HG03469 (cell line): Measurements from ENCODE around the gene CDK11B.
A peak's percentile ranks its signal among the peaks of the same experiment; 100 is the strongest.

ENCODE experiments used
- ATAC-seq: cut with Tn5 transposase; IDR thresholded peaks from one replicate; pipeline ENCODE4 v1.9.1; 2021; ENCODE audit warnings: mild to moderate bottlenecking, moderate library complexity, moderate number of reproducible peaks; ENCODE audit not compliant: unreplicated experiment

Gene CDK11B

DNA sequence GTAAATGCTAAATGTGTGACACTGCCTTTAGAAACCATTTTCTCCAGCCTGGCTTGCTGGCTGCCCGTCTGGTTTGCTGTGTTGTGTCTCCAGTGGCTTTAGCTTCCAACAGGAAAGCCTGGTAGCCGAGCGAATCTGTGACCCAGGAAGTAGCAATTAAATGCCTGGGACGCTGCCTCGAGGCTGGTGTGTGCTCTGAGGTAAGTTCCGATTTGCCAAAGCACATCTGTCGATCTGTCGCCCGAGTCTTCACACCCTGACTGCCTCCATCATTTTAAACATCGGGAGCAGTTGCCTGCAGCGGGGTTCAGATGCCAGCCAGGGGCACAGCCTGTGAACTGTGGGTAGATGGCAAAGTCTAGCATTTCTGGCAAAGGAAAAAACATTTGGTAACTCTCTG lies 41.3 kb downstream of the CDK11B start:
- ATAC-seq: no peak

DNA sequence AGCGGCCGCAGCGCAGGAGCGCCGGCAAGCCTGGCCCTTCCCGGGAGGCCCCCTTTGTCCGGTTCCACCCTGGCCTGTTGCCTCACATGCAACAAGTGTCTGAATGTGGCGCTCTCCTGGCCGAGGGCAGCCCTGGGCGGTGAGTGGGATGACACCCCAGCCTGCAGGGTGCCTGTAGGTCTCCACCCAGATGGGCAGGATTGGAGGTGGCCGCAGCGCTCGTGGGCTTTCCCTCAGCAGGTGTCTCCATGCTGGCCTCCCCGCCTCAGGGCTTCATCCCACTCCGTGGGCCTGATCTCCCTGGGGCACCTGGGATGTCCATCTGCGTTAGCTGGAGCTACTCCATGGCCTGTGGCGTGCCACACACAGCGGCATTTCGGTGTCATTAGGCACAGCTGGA lies 42.0 kb downstream of the CDK11B start:
- no peak for ATAC-seq

DNA sequence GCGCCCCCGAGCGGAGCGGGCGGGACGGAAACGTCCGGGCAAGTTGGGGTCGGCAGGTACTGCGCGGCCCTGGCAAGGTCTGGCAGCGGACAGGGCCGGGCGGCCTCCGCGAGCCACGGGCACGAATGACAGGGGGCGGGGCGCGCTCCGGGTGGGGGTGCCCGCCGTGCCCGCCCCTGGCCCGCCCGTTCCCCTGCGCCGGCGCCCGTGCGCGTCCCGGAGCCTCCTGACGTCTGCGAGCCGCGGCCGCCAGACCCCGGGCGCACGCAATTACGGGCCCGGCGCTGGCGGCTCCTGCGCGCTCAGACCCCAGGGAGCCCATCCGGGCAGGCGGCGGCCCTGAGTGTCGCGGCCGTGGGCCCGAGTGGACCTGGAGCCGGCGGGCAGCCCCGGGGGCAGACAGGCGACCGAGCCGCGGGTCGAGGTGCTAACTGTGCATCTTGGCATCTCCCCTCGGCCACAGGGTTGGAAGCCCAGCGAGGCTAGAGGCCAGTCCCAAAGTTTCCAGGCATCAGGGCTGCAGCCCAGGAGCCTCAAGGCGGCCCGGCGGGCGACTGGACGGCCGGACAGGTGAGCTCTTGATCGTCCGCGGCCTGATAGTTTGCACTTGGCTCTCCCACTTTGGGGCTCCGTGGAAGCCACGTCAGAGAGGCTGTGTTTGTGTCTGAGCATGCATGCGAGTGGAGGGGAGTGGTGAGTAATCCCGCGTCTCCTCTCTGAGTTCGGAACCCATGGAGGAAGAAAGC lies 42.6 kb downstream of the CDK11B start:
- ATAC-seq: peak; percentile 13

DNA sequence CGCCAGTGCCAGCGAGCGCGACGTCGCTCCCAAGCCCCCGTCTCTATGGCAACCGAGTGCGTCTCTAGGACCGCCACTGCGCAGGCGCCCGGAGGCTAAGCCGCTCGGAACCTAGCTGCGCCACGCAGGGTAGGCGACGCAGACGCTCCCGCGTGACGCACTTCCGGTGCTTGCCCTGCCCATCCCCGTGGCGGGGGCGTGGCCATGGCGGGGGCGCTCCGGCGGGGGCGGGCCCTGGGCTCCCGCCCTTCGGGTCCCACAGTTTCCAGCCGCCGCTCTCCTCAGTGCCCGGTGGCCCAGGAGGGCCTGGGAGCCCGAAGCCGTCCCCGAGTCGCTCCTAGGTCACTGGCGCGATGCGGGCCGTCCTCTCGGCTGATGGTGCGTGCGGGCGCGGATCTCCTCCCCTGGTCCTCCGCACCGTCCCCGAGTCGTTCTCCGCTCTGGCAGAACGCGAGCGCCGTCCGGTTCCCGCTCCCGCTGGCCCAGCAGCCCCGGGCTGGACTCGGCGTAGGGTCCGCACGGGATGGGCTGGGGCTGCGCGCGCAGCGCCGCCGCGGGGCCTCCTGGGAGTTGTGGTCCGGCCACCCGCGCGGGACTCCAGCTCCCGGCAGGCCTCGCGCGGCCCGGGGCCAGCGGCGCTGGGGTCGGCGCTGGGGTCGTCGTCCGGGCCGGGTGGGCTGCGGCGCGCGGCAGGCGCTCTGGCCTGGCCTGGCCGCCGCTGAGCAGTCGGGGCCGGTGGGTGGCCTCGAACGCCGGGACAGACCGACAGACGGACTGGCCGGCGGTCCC lies 43.4 kb downstream of the CDK11B start, which contains the start of gene MIB2:
MIB2 (plus strand) TSS at position 245 of the 789 bp plus-strand sequence. CDS start 7,953 bp downstream, outside the sequence.
- ATAC-seq: peak; percentile 62

DNA sequence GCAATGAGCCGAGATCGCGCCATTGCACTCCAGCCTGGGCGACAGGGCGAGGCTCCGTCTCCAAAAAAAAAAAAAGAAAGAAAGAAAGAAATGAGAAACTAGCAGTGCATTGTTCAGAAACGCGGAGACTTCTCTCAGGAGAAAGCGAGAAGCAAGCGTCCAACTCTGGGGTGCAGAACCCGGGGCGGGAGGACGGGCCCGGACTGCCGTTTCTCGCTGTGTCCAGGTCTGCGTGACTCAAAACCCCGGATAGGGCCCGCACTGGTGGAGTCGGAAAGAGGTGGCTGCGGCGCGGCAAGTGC lies 43.9 kb downstream of the CDK11B start:
- no peak for ATAC-seq

DNA sequence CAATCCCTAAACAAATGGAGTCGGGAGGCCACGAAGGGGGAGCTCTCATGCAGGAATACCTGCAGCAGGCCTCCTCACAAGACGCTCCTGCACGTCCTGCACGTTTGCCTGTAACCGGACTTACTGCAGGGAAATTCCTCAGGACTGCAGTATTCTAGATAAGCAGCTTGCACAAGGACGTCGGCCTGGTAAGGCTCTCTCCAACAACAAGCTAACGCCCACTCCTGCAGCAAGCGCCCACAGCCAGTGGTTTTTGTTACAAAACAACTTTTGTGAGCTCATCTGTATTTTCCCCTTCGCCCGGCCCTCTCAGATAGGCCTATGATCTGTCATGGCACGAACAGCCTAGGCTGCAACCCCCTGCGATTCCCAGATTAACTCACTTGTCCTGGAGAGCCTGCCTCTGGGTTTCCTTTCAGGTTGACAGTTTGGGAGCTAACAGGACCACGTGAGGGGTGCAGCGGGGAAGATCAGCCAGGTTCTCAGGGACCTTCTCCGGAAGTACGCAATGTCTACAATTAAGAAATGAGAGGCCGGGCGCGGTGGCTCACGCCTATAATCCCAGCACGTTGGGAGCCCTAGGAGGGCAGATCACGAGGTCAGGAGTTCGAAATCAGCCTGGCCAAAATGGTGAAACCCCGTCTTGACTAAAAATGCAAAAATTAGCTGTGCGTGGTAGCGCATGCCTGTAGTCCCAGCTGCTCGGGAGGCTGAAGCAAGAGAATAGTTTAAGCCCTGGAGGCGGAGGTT lies 44.4 kb downstream of the CDK11B start:
- no peak for ATAC-seq

DNA sequence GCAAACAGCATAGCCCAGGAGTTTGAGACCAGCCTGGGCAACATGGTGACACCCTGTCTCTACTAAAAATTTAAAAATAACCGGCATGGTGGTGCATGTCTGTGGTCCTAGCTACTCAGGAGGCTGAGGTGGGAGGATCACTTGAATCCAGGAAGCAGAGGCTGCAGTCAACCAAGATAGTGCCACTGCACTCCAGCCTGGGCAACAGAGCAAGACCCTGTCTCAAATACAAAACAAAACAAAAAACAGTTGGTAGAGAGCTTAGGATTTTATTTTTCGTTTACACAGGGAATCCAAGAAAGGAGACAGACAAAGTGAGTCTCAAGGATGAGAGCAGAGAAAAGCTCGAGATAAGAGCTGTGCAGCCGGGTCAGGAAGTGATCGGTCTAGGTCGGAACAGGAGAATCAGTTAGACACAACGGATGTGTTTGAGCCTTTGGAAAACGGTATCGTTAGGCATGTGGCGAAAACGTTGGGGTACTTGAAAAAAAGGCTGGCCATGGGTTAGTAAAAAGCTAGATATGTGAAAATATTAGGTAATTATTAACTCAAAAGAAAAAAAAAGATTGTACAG lies 45.2 kb downstream of the CDK11B start:
- no peak for ATAC-seq

DNA sequence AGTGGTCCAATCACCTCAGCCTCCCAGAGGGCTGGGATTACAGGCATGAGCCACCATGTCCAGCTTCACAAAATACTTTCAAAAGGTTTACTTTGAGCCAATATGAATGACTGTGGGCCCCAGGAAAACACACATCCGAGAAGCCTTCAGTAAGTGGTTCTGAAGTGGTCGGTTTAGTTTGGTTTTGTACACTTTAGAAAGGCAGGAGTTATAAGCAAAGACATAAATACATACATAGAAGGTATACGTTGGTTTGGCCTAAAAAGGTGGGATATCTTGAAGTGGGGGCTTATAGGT lies 46.8 kb downstream of the CDK11B start:
- ATAC-seq: no peak

DNA sequence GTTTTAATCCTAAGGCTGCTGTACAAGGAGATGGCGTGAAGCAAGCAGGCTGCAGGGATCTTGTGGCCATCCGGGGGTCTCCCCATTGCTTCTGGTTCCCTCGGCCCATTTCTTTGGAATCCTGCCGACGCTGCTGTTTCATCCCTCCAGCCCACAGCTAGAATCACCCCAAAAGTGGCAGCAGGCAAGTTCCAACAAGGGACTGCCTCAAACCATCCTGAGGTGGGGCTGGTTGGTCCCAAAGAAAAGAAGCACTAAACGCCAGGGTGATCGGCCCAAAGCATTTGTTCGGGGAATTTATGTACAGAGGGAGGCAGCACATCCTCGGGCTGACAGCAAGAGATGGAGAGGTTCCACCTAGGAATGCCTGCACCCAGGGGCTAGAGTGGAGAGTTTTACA lies 48.0 kb downstream of the CDK11B start:
- no peak for ATAC-seq

DNA sequence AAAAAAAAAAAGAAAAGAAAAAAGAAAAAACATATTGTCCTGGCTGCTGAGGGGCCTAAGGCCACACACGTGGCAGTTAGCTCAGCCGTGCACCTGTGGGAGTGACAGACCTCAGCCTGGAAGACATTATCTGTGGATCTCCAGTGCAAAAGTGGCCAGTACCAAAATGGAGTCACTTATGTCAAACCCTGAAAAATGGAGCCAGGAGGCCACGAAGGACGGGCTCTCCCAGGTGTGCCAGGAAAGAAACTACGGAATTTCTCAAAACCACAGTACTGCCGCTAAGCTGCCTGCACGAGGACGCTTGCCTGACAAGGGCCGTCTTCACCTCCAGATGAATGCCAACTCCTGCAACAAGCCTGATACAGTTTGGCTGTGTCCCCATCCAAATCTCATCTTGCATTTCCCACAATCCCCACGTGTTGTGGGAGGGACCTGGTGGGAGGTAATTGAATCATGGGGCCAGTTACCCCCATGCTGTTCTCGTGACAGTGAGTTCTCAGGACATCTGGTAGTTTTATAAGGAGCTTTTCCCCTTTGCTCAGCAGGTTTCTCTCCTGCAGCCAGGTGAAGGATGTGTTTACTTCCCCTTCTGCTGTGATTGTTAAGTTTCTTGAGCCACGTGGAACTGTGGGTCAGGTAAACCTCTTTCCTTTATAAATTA lies 48.9 kb downstream of the CDK11B start:
- ATAC-seq: no peak

DNA sequence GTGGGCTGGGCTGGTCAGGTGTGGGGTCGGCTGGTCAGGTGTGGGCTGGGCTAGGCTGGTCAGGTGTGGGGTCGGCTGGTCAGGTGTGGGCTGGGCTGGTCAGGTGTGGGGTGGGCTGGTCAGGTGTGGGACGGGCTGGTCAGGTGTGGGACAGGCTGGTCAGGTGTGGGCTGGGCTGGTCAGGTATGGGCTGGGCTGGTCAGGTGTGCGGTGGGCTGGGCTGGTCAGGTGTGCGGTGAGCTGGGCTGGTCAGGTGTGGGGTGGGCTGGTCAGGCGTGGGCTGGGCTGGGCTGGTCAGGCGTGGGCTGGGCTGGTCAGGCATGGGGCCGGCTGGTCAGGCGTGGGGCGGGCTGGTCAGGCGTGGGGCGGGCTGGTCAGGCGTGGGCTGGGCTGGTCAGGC lies 52.6 kb downstream of the CDK11B start:
- no peak for ATAC-seq

DNA sequence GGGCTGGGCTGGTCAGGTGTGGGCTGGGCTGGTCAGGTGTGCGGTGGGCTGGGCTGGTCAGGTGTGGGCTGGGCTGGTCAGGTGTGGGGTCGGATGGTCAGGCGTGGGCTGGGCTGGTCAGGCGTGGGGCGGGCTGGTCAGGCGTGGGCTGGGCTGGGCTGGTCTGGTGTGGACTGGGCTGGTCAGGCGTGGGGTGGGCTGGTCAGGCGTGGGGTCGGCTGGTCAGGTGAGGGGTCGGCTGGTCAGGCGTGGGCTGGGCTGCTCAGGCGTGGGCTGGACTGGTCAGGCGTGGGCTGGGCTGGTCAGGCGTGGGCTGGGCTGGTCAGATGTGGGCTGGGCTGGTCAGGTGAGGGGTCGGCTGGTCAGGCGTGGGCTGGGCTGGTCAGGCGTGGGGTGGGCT lies 53.1 kb downstream of the CDK11B start:
- no peak for ATAC-seq

DNA sequence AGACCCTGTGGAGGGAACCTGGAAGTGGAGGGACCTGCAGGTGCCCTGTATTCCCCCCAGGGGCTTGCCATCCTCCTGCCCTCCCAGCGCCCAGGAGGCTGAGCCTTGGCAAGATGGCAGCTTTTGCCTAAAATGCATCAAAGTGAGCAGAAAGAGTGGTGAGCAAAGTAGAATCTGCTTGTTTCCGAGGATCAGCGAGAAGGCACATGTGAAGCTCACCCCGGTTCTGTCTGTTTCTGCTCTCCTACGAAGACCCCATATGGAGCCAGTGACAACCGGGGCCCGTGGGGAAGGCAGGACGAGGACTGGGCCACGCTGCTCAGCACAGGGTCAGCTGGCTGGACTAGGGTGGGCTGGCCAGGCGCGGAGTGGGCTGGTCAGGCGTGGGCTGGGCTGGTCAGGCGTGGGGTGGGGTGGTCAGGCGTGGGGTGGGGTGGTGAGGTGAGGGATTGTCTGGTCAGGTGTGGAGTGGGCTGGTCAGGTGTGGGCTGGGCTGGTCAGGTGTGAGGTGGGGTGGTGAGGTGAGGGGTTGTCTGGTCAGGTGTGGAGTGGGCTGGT lies 53.7 kb downstream of the CDK11B start:
- no peak for ATAC-seq

DNA sequence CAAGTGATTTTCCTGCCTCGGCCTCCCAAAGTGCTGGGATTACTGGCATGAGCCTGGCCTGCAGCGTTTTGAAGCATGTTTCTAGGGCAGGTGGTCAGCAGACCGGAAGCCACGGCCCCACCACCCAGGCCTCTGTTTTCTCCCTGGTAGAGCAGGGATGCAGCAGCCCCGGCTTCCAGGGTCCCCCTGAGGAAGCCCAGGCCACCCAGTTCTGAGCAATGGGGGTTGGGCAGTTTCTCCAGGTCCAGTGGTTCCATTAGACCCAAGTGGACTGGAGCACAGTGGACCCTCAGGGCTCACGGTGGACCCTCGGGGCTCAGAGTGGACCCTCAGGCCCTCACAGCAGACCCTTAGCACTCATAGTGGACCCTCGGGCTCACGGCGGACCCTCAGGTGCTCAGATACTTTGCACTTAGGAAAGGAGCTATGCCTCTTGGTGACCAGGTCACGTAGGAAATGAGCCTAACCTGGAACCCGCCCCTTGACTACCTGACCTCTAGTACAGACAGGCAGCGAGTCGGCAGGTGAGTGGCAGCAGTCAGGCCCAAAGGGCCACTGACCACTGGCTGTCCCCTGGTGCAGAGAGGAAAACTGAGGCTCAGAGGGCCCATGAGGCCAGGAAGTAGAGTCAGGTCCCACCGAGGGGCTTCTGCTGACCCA lies 54.3 kb downstream of the CDK11B start:
- ATAC-seq: no peak

DNA sequence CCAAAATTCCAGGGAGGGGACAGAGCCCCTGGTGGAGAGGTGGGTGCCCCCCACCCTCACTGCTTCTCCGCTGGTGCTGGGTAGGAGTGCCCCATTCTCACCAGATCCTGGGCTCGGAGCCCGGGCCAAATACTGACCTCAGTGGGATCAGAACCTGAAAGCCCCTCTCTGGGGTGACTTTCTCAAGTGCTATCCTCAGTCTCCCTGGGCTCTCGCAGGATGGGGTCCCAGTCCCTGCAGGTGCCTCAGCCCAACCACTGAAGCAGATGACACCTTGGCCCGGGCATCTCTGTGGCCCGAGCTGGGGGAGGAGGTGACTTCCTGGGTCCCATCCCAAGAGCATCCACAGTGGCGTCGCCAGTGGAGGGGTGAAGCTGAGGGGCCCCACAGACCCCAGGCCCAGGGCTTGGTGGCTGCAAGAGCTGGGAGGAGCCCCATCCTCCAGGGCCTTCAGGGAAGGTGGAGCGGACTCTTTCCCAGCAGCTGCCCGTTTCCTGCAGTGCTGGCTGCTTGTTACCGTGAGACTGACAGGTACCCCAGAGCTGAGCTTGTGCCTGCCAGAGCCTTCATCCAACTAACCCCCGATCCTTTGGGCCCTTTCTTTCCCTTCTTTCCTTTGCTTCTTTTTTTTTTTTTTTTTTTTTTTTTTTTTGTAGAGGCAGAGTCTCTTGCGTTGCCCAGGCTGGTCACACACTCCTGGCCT lies 55.0 kb downstream of the CDK11B start:
- no peak for ATAC-seq

DNA sequence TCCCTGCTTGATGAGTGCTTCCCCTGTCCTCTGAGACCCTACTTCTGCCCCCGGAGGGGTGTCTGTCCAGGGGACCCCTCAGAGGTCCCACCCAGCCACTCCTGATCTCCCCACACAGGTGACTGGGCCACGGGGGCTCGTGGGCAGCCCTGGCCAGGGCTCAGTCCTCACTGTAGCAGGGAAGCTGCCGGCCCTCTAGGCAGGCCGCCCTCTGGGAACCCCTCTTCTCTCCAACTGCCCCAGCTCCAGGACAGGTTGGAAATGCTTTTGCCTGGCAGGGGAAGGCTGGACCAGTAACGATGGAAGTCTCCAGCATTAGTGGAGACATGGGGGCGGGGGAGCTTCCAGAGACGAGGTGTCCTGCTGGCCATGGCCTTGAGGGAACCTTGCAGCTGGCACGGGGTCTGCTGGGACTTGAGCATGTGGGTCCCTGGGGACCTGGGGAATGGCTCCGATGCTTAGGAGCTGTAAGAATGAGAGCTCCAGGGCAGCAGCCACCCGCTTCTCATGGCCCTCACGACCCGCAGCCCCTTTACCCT lies 55.8 kb downstream of the CDK11B start:
- ATAC-seq: no peak

DNA sequence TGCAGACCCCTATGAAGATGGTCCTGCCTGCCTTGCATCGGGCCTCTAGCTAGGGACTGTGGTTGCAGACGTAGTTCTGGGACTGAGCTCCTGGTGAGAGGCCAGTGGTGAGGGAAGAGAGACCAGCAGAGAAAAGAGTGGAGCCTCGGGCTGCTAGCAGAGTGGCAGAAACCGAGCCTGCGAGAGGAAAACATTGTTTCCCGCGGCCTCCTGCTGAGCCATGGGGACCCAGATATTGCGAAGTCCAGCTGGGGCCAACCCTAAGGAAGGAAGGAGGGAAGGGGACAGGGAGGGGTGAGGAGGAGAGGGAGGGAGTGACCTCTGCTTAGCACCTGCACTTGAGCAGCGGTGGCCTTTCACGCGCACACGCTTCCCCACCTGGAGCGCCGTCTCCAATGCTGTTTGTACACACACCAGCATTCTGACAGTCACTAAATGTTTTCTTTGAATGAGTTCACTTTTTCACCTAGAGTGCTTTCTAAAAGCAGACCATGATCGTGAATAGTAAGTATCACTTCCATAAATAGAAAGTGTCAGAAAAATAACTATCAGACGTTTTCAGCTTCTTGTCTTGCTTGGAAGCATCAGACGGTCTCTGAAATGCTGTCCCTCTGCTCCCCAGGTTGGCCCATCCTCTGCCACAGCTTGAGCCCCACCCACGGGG lies 56.4 kb downstream of the CDK11B start:
- ATAC-seq: no peak

DNA sequence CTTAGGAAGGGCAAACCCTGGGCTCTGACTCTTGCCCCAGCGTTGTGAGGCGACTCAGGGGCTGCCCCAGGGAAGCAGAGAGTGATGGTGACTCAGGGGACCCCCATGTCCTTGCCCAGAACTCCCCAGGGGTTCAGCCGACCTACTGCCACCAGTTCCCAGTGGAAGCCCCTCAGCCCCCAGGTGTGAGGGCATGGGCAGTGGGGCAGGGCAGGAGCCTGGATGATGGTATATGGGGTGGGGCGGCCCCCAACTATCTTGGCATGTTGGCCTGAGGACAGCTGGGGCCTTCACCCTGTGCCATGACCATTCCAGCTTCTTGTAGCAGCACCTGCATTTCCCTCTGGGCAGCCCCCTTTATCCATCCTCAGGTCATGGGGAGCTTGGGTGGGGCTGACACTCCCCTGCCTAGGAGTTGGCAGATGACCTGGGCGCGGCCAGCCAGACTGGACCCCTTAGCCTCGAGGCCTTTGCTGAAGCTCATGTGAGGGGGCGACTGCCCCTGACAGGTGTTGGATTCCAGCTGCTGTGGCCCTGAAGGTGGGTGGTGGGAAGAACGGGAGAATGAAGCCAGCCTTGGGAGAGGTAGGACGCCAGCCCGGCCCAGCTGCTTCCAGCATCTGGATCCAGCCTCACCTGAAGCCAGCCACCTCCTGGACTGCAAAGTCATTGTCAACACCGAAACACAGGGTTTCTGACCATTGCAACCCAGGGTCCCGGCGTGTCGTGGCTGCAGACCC lies 57.1 kb downstream of the CDK11B start:
- ATAC-seq: no peak
